Measurements from ENCODE around the gene SAMD7.

The SAMD7 gene

DNA sequence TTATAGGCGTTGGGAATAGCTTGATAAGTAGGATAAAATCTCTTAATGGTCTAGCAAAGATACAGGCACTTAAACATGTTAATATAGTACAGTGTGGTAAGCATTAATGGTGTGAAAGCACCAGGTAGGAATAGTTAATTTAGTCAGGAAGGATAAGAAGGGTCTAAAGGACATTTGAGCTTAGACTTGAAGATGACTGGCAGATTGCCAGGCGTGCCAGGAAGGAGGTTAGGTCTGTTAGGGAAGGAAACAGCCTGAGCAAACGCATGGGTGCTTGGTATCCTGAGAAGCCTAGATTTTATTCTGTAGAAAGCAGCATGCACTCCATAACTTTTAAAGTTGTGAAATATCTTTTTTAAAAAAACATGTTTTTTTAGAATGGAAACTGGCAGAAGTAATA, 72.9 kb downstream of the SAMD7 start:
- Mint-ChIP-seq H3K36me3 (ENCODE audit: low read depth) (peaks cover 86% of the 10 kb centered on the region), H3K4me3 (no peak overlapping the region), H3K27me3 (ENCODE audit: low read depth) (no peaks in the 10 kb centered on the region), H3K4me1 (no peaks in the 10 kb centered on the region), H3K27ac (no peak overlapping the region), H3K9me3 (no peaks in the 10 kb centered on the region)
- TF ChIP-seq, protein P1, sequence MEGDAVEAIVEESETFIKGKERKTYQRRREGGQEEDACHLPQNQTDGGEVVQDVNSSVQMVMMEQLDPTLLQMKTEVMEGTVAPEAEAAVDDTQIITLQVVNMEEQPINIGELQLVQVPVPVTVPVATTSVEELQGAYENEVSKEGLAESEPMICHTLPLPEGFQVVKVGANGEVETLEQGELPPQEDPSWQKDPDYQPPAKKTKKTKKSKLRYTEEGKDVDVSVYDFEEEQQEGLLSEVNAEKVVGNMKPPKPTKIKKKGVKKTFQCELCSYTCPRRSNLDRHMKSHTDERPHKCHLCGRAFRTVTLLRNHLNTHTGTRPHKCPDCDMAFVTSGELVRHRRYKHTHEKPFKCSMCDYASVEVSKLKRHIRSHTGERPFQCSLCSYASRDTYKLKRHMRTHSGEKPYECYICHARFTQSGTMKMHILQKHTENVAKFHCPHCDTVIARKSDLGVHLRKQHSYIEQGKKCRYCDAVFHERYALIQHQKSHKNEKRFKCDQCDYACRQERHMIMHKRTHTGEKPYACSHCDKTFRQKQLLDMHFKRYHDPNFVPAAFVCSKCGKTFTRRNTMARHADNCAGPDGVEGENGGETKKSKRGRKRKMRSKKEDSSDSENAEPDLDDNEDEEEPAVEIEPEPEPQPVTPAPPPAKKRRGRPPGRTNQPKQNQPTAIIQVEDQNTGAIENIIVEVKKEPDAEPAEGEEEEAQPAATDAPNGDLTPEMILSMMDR (IDR thresholded peaks at IDR 0.05; ENCODE audit: unreplicated experiment in 3 of 3), result no peak
